GM21381 (cell line): ENCODE results near the gene BBS9.

ENCODE experiments used
- ATAC-seq: cut with Tn5 transposase; IDR thresholded peaks from one replicate; pipeline ENCODE4 v1.9.1; 2021; ENCODE audit warnings: mild to moderate bottlenecking, moderate library complexity; ENCODE audit not compliant: unreplicated experiment

BBS9 gene

GRCh38 chr7:33536398-33537103 lies 407.2 kb downstream of the BBS9 start:
- ATAC-seq = no peak

DNA sequence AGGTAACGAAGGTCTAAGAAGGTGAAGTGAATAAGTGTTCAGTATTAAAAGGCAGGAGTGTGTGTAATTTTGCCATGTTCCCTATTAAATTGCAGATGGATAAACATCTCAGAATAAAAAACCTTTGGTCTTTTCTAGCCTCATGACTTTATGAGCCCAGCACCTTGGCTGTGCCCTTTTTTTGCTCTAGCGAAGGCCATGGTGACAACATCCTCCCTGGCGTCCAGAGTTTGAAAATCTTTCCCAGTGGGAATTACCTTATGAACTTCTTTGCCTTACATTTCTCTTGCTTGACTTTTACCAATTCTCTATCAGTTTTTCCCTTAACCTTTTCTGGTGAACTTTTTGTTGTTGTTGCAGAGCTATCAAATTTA lies 407.7 kb downstream of the BBS9 start:
- ATAC-seq = no peak

DNA sequence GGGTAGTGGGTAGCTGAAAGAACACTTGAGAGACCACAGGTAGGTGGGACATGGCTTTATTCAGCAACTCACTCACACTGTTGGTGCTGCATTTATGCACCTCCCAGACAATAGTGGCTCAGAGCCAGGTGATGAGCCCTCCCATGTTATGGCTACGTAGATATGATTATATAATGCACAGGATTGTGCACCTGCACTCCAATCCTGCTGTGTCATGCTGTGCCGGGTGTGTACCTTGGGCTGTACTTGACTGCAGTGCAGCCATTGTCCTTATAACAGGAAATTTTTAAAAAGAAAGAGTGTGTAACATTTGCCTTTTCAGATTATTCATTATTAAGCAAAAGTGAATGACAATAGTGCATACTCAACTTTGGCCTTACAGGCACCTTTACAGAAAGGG lies 409.8 kb downstream of the BBS9 start:
- ATAC-seq = no peak

DNA sequence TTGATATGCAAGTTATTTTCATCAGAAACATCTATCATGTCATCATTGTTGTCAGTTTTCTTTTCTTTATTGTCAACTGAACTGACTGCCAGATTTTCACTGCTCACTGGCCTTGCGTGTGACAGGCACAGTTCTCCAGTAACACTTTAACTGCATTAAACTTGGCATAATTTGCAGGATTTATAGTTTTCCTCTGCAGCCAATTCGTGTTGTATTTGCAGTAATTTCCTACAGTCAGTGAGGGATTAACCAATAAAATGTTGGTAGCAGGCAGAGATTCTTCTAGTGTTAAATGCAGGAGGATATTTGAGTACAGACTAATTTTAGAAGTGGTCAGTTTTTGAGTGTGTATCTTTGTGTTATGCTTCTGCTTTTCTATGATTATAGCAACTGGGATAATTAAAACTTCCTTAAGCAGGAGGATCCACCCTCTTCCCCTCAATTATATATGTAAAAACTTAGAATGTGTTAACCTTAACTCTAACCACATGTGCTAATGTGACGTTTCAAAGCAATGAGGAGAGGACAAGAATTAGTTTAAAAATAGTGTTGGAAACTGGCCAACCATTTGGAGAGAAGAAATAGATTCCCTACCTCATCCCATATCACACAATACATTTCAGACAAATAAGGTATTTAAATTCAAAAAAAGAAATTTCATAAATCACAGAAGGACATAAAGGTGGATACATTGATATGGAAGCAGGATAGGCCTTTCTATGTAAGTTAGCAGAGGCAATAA lies 410.5 kb downstream of the BBS9 start:
- ATAC-seq = no peak

- ATAC-seq = no peak
Measured at GRCh38 chr7:33547880-33548279, 418.5 kb downstream of the BBS9 start.

DNA sequence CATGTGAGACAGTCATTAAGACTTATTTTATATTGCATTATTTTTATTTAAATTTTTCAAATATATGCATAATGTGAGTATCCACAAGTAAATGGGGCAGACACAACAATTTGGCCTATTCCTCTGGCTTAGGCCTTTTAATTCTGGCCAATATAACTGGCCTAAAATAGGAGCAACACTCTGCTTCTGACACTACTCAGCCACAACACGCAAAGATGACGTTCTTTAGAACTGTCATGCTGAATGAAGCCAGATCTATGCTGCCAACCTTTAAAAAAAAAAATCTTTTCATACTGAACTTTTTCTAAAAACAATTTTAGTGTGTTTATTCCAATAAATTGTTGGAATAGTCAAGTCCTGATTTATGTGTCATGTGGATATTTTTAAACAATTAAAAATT lies 421.0 kb downstream of the BBS9 start:
- no peak for ATAC-seq

- no peak for ATAC-seq
Measured at GRCh38 chr7:33550979-33551378, 421.6 kb downstream of the BBS9 start.

DNA sequence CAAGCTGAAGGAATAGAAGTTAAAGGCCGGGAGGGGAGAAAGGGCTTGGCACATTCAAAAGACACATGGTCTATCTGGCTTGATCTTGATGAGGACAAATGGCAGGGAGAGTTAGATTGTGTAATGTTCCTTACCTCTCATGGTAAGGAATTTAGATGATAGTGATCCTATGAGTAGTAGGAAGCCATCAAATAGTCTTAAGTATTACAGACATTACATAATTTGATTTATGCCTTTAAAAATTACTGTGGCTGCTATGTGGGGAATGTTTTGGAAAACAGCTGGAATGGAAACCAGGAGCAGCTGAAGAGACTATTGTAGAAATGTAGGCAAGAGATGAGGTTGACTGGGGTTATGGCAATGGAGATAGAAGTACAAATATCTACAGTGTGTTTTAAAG lies 424.7 kb downstream of the BBS9 start:
- ATAC-seq = no peak

DNA sequence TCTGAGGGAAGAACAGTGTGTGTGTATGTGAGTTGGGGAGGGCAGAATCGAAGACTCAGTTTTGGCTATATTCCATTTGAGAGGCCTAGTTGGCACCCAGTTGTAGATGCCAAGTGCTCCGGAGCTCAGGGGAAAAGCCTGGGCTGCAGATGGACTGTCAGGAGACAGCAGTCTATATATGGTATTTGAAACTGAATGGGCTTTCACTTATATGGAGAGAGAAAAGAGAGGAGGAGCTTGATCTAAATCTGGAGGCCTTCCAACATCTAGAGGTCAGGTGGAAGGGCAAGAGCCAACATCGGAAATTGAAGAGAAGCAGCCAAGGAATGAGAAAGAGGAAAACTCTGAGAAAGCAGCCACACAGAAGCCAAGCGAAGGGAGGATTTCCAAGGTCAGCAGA lies 425.2 kb downstream of the BBS9 start:
- no peak for ATAC-seq

DNA sequence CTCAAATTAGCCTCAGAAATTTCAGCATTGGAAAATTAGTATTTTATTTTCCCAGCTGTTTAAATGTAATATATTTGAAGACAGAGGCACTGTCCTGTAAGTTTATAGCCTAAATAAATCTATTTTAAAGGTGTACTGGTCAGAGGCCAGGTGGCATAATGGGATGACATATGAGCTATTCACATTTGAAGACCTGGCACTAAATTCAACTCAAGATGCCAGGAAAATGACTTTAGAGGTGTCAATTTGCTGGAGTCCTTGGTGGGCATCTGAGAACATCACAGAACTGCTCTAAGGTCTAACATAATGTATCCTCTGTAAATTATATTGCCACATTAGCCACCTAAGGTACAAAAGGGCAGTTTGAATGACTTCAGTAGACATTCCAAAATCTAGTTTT lies 427.1 kb downstream of the BBS9 start:
- no peak for ATAC-seq

- ATAC-seq = no peak
Measured at GRCh38 chr7:33558549-33559323, 429.4 kb downstream of the BBS9 start.

- ATAC-seq = no peak
Measured at GRCh38 chr7:33559324-33559710, 430.0 kb downstream of the BBS9 start.

GRCh38 chr7:33562996-33563395 lies 433.6 kb downstream of the BBS9 start:
- no peak for ATAC-seq

- ATAC-seq = no peak
Measured at GRCh38 chr7:33563651-33564050, 434.3 kb downstream of the BBS9 start.

- ATAC-seq = no peak
Measured at GRCh38 chr7:33578166-33578565, 448.8 kb downstream of the BBS9 start.

DNA sequence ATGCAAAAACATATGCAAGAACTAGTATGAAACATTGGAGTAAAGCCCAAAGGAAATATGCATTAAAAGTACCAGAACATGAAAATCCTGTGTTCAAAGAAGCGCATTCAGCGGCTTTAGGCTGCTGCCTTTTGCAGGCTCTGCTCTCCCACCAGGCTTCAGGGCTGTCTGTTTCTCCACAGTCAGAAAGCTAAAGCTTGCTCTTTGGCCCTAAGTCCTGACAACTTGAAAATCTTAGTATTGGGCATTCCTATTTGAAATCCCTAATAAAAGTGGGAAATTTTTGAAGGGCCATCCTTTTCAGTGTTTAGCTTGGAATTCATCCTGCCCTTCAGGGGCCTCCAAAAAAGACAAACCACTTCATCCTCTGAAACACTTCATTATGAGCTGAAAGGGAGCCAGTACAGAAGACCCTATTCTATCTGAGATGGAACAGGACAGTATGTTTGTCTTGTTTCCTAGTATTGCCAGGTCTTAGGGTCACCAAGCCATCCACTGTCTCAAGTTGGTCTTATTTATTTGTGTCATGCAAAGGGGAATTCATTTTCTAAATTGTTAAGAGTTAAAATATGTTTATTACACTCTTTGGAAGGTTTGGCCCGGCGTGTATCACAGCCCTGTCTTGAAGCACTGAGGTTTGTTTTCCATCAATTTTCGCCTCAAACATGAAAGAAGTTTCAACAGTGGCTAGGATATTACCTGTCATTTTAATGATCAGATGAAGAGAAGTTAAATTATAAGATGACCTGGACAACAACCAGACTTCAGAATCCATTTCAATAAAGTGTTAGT lies 449.7 kb downstream of the BBS9 start:
- ATAC-seq = no peak

GRCh38 chr7:33579673-33579960 lies 450.3 kb downstream of the BBS9 start:
- ATAC-seq = no peak

GRCh38 chr7:33581236-33581635 lies 451.9 kb downstream of the BBS9 start:
- ATAC-seq = no peak

DNA sequence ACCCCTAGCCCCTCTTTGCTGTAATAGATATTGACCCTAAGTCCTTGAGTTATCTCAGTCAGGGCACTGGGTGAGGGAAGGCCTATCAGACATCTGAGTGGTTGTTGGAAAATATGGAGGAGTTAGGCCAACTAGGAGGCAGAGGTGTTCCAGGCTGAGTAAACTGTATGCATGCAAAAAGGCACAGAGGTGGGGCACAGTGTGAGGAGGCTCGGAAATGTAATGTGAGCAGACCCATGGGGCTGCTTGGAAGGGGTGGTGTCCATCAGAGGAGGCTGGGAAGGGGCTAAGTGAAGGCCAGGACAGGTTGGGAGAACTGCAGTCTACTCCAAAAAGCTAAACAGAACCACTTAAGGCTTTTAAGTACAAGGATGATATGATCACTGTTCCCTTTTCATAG lies 452.7 kb downstream of the BBS9 start:
- no peak for ATAC-seq

DNA sequence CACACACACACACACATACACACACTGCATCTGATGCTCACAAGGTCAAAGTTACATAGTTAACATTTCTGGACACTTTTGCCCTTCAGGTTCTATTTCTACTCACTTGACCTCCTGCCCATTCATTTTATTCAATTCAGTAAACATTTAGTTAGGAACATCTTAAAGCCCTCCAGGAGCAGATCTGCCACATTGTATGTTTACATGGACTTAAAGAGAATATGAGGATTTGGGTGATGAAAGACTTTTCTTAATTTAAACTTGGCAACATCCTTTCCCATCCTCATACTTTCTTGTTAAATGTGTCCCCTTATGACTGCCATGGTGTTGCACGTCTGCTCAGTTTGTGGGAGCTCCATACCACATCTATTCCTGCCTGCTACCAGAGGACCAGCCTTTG lies 453.2 kb downstream of the BBS9 start:
- ATAC-seq = no peak

DNA sequence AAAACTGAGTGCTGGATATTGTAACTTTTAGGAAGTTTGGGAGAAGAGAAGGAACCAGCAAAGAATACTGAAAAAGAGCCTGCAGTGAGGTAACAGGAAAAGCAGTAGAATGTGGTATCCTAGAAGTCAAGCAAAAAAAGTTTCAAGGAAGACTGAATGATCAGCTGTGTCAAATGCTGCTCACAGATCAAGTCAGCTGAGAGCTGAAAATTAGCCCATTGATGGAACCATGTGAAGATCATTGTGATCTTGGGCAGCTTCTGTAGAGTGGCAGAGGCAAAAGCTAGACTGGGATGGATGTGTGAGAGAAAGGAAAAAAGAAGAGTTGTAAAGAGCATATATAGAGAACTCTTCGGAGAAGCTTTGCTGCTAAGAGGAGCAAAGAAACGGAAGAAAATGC lies 460.5 kb downstream of the BBS9 start:
- ATAC-seq = no peak
